ENCODE data around the gene CBX6.
A peak's percentile ranks its signal among the peaks of the same experiment; 100 is the strongest.

Gene CBX6

GRCh38 chr22:38873469-38874411 is 1.7 kb upstream of the CBX6 start:
- peak; percentile 58 to 71 for DNase-seq (ENCODE audit: low read depth in 2 of 2)

GRCh38 chr22:38872831-38873248 is 824 bp upstream of the CBX6 start:
- no peak for DNase-seq (ENCODE audit: low read depth in 2 of 2)

GRCh38 chr22:38871360-38872171 is 450 bp downstream of the CBX6 start:
- no peak for DNase-seq (ENCODE audit: low read depth in 2 of 2)

DNA sequence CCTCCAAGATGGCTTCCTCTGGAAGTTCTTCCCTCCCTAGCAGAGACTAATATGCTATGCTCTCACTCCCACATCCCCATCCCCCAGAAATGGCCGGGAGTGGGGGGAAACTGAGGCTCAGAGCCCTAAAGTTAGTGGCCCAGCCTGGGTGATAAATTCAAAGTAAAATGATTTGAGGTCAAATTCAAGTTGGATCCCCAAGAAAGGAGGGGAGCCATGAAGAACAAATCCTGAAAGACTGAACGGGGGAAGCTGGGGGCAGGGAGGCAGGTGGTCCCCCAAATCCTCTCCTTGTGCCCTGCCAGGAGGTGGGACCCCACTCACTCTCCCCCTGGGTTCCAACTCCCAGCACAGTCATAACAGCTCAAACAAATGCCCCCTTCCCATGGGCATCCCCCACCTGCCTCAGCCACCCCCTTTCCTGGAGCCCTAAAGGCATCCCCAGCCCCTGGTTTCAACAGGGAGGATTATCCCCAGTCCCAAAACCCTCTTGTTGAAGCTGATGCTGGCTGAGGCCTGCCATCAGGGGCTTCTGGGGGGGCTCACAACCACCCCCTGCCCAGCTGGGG is 1.1 kb downstream of the CBX6 start:
- no peak for DNase-seq (ENCODE audit: low read depth in 2 of 2)

DNA sequence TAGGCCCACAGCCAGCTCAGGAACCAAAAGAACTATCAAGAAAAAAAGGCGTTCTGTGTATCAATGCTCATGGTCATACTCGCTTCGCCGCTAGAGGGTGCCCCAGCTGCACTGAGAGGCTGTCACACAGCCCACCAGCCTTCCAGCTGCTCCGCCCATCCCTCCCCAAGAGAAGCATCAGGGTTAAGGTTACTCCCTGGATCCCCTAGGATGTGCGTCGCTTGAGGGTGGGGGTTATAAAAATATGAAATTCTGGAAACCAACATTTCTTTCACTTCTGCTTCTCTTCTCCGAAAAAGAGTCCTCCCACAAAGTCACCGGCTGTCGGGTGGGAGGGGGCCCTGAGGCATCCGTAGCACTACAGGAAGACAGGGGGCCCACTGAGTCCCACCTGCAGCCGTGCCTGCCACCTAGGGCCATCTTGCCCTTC is 1.7 kb downstream of the CBX6 start:
- peak; percentile 76 to 82 for DNase-seq (ENCODE audit: low read depth in 2 of 2)

DNA sequence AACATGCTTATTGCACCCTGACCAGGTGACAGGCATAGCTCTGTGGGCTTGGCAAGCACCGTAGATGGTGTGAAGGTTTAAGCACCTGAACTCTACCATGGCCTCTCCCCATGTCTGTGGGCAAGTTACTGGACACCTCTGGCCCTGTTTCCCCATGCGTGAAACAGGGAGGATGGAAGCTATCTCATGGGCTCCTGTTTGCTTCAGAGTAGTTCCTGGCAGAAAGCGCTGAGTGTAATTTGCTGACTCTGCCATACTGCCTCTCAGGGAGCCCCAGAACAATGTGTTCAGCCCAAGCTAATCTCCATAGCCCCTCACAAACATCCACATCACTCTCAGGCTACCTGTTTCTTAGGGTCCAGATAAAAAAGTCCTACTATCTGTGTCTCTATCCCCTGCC is 2.4 kb downstream of the CBX6 start:
- DNase-seq (ENCODE audit: low read depth in 2 of 2): no peak

- peak; percentile 71 to 74 for DNase-seq (ENCODE audit: low read depth in 2 of 2)
Measured at GRCh38 chr22:38868886-38869381, 3.1 kb downstream of the CBX6 start.

DNA sequence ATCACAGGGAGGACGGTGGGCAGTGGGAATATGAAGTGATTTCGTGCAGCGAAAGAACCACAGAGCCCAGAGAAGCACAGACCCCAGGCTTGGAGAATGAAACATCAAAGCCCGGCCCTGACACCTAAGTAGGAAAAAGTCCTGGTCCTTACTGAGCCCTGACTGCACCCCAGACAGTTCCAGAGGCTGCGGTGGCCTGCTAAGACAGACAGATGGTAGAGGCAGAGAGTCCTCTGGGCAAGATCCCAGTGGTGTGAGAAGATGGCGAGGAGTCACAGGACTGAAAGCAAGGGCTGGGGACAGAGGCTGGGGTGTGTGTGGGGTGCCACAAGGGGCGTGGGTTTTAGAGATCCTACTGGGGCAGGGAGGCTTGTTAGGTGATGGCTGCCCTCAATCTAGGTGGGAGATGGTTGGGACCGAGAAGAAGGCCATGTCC is 3.7 kb downstream of the CBX6 start:
- no peak for DNase-seq (ENCODE audit: low read depth in 2 of 2)

GRCh38 chr22:38867471-38868285 is 4.3 kb downstream of the CBX6 start:
- no peak for DNase-seq (ENCODE audit: low read depth in 2 of 2)

DNA sequence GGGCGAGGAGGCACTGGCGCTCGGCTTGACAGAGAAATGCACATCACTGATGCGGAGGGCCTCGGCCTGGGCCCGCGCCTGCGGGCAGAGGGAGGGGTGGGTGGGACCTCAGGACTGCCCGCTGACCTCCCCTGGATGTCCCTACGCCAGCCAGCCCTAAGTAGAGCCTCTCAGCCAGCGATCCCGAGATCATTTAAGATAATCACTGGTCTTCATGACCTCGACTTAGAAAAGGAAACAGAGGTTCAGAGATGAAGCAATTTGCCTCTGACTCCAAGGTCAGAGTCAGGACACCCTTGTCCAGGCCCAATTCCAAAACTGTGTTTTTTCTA is 4.9 kb downstream of the CBX6 start:
- no peak for DNase-seq (ENCODE audit: low read depth in 2 of 2)

DNA sequence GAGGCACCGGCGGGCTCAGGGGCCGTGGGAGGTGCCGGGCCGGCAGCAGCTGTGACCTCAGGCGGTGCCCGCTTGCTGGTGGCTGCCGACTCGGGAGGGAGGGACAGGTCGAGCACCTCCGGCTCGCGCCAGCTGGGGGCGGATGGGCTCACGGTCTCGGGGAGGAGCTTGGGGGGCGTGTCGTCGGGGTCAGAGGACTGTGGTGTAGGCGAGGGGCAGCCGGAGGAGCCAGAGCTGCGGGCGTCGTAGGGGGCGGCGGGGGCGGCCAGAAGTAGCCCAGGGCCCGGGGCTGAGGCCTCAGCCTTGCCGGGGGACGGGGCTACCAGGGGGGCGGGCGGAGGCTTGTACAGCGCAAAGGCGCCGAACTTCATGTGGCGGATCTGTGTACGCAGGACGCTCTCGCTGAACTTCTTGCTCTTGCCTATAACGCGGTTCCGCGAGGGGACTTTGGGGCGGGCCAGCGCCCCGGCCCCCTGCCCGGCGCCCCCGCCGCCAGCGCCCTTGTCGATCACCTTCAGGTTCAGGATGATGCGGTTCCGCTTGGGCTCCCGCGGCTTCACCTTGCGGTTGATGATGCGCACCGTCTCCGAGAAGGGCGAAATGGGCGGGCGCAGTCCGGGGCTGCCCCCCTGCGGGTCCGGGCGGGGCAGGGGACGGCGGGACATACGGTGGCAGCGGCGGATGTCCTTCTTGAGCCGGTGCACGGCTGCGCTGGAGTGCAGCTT is 5.5 kb downstream of the CBX6 start:
- no peak for DNase-seq (ENCODE audit: low read depth in 2 of 2)

GRCh38 chr22:38866024-38866398 is 6.0 kb downstream of the CBX6 start:
- no peak for DNase-seq (ENCODE audit: low read depth in 2 of 2)

- DNase-seq (ENCODE audit: low read depth in 2 of 2): no peak
Measured at GRCh38 chr22:38865201-38866023, 6.6 kb downstream of the CBX6 start.

GRCh38 chr22:38864361-38865191 is 7.4 kb downstream of the CBX6 start:
- no peak for DNase-seq (ENCODE audit: low read depth in 2 of 2)

DNA sequence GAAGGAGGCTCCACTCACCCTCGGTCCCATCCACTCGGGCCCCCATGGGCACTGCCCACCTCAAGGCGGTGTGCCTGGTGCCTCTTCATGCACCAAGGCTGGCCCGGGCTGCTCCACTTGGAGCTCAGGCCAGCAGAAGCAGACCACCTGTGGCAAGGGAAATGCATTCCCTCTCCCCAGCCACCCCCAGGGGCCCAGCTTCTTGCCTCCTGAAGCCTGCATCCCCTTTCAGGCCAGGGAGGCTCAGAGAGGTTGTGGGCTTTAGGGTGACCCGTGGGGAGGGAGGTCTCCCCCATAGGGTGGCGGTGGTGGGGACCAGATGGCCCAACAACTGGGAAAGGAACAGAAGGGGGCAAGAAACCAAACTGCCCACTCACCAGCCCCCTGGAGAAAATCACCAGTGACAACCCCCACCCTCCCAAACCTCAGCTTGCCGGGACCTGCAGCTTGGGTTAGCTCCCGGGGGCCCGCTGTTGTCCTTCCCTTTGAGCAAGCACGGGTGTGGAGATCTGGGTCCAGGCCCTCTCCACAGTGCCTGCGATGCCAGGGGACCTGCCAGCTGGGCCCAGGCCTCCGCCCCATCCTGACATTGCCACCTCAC is 8.4 kb downstream of the CBX6 start:
- no peak for DNase-seq (ENCODE audit: low read depth in 2 of 2)

GRCh38 chr22:38862375-38863329 is 9.4 kb downstream of the CBX6 start:
- DNase-seq (ENCODE audit: low read depth in 2 of 2): no peak

GRCh38 chr22:38861927-38862326 is 10.1 kb downstream of the CBX6 start:
- no peak for DNase-seq (ENCODE audit: low read depth in 2 of 2)

Measured in stimulated activated CD8-positive, alpha-beta memory T cell treated with anti-CD3 and anti-CD28 coated beads, Interleukin-15, amount 100 ng/mL, for 48 hours (primary cell).